HG03097 (cell line): Measurements from ENCODE around the gene VWA2.

Experiments
- ATAC-seq: cut with Tn5 transposase; IDR thresholded peaks from one replicate; pipeline ENCODE4 v1.9.1; 2021; ENCODE audit not compliant: unreplicated experiment, low FRiP score

The VWA2 gene

GRCh38 chr10:114274616-114275453 lies 35.8 kb downstream of the VWA2 start:
- no peak for ATAC-seq

GRCh38 chr10:114276066-114276465 lies 37.0 kb downstream of the VWA2 start:
- ATAC-seq: no peak

DNA sequence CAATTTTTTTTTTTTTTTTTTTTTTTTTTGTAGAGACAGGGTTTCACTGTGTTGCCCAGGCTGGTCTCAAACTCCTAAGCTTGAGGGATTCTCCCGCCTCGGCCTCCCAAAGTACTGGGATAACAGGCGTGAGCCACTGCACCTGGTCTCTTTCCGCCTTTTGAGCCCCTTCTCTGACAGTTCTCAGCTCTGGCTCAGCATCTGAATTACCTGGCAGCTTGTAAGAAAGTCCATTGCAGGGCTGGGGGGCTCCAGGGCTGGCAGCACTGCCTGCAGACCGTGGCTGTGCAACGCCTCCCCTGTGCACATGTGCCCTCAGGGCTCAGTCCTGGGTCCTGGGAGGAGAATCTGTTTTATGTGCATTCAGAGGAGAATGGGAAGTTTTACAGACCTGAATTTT lies 37.6 kb downstream of the VWA2 start:
- no peak for ATAC-seq

- no peak for ATAC-seq
Measured at GRCh38 chr10:114278140-114278883, 39.3 kb downstream of the VWA2 start.

- ATAC-seq: no peak
Measured at GRCh38 chr10:114278884-114279191, 39.8 kb downstream of the VWA2 start.

GRCh38 chr10:114279289-114279688 lies 40.2 kb downstream of the VWA2 start:
- no peak for ATAC-seq

DNA sequence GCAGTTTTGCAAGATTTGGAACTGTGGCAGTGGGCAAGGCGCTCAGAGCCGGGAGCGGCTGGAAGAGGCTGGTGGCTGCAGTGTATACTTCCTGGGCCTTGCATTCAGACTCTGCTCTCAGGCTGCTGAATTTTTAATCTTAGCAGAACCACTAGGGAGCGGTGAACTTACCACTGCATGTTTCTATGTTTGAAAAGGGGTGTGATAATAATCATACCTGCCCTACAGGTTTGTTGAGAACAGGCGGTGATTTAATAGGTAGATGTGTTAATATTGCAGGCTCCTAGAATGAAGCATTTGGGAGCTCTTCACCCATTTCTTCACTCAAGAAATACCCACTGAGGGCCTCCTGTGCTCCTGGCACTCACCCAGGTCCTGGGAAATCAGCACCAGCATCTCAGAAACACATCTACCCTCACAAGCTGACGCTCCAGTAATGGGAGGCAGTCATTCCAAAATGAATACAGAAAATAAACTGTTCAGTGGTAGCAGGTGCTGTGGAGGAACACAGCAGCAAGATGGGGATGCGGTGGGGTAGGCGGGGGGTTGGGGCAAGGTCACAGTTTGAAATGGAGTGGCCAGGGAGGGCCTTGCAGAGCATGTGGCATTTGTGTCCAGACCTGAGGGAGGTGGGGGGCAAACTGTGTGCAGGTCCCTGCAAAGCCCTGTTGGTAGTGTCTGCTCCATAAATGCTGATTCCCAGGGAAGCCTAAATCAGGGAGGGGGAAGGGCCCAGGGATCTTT lies 41.0 kb downstream of the VWA2 start:
- ATAC-seq: no peak

DNA sequence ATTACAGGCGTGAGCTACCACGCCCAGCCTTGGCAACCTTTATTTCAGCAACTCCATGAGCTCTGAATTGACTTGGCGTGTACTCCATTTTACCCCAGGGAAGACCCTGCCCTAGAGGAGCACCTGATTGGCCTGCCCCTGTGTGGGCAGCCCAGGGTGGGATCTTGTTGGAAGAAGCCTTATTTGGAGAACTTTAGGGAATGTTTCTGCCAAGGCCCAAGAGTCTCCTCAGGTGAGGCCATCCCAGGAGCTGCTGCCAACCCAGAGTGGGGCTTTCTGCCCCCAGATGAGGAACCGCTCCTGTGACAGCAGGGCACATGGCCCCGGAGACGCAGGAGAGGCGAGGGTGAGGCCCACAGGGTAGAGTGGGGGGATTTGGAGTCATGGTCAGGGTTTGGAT lies 42.0 kb downstream of the VWA2 start:
- no peak for ATAC-seq

DNA sequence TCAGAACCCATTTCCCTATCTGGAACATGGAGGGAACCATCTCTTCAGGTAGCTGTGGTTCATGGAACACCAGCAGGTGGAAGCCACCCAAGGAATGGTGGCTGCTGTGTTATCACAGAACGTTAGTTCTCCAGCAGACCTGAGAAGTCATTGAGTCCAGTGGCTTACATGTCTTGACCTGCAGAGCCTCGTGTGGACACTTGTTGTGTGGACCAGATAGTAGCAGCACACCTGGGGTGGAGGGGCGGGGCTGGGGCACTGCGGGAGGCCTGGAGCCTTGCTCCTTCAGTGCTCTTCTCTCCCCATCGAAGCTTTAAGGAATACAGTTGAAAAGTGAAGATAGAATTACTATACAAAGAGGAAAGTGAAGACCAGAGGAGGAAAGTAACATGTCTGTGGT lies 42.4 kb downstream of the VWA2 start:
- no peak for ATAC-seq

DNA sequence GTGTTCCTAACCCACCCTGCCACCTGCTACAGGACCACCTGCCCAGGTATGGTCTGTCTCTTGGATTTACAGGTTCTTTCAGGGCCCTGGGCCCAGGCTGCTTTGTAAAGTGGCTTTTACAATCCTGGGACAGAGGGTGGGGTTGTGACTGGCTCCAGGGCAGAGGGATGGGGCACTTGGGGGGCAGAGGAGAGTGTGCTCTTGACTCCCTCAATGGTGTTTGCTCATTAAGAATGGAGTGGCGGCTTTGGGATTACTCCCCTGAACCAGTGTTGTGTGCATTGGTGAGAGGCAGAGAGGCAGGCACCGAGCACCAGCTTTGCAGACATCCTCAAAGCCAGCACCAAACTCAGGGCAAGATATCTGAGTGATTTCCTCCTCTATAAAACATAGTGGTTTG lies 43.5 kb downstream of the VWA2 start:
- no peak for ATAC-seq

GRCh38 chr10:114283091-114283490 lies 44.0 kb downstream of the VWA2 start:
- ATAC-seq: no peak

DNA sequence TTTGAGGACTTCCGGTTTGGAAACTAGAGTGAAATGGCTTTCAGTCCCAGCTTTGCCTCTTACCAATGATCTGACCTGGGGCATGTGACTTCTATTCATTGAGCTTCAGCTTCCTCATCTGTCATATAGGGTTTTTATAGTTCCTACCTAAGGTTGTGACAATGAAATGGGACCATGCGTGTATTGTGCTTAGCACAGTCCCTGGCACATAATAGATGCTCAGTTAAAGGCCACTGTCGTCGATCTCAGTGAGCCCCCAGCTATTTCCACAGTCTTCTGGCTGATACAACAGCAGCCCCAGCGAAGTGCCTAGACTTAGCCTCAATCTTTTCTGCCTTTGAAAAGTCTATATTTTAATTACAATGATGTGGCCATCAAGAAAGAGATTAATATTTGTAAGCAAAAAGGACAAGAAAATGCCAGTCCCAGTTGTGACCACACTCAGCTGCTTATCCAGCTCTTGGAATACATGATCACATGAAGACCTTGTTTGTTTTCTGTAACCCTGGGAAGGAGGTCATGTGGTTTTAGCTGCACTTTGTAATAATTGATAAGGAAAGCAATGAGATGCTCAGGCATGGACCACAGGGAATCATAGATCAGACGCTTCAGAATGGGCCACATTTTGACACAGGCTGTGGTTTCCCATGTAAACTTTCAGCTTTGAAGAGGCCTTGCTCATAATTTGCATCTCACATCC lies 44.6 kb downstream of the VWA2 start:
- no peak for ATAC-seq

- ATAC-seq: no peak
Measured at GRCh38 chr10:114284346-114285071, 45.5 kb downstream of the VWA2 start.

DNA sequence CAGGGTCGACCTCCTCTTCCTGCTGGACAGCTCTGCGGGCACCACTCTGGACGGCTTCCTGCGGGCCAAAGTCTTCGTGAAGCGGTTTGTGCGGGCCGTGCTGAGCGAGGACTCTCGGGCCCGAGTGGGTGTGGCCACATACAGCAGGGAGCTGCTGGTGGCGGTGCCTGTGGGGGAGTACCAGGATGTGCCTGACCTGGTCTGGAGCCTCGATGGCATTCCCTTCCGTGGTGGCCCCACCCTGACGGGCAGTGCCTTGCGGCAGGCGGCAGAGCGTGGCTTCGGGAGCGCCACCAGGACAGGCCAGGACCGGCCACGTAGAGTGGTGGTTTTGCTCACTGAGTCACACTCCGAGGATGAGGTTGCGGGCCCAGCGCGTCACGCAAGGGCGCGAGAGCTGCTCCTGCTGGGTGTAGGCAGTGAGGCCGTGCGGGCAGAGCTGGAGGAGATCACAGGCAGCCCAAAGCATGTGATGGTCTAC lies 46.9 kb downstream of the VWA2 start:
- no peak for ATAC-seq

DNA sequence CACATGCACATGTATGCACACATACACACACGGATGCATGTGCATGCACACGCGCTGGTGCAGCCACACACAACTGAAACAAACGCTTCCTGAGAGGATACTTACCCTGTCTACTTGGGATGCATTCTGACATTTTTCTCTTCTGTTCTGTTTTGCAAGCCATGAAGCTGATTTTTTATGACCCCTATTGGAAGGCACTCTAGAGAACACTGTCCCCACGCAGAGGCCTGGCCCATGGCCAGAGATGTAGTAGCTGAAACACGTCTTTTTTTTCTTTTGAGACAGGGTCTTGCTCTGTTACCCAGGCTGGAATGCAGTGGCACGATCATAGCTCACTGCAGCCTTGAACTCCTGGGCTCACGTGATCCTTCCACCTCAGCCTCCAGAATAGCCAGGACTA lies 47.9 kb downstream of the VWA2 start:
- no peak for ATAC-seq

- no peak for ATAC-seq
Measured at GRCh38 chr10:114288424-114289095, 49.5 kb downstream of the VWA2 start.

GRCh38 chr10:114289096-114289436 lies 50.0 kb downstream of the VWA2 start:
- ATAC-seq: no peak

DNA sequence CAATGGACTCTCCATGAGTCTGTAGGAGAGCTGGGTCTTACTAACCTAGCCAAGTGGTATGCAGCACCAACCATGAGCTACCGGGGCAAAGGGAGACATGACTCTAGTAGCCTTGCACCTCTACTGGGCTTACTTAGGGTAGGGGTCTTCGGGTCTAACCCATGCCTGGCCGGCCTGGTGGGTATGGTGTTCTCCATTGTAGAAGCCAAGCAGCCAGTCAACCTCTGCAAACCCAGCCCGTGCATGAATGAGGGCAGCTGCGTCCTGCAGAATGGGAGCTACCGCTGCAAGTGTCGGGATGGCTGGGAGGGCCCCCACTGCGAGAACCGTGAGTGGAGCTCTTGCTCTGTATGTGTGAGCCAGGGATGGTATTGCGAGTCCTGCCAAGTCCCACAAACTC lies 51.0 kb downstream of the VWA2 start:
- no peak for ATAC-seq

GRCh38 chr10:114291076-114291475 lies 52.0 kb downstream of the VWA2 start:
- no peak for ATAC-seq

- no peak for ATAC-seq
Measured at GRCh38 chr10:114291516-114291915, 52.5 kb downstream of the VWA2 start.
